ENCODE measurements around the gene ACSS3. TPM values are rescaled to one million over a fixed set of nuclear protein-coding genes. Genes with fewer than 3 reads are reported as not detected.

The ACSS3 gene
- total RNA-seq, 1 donor: 26.8 TPM

GRCh38 chr12:81212996-81213696 lies 135.3 kb downstream of the ACSS3 start:
- peak; percentile 71 for DNase-seq (ENCODE audit: low read depth)
- TF ChIP-seq, protein P1, sequence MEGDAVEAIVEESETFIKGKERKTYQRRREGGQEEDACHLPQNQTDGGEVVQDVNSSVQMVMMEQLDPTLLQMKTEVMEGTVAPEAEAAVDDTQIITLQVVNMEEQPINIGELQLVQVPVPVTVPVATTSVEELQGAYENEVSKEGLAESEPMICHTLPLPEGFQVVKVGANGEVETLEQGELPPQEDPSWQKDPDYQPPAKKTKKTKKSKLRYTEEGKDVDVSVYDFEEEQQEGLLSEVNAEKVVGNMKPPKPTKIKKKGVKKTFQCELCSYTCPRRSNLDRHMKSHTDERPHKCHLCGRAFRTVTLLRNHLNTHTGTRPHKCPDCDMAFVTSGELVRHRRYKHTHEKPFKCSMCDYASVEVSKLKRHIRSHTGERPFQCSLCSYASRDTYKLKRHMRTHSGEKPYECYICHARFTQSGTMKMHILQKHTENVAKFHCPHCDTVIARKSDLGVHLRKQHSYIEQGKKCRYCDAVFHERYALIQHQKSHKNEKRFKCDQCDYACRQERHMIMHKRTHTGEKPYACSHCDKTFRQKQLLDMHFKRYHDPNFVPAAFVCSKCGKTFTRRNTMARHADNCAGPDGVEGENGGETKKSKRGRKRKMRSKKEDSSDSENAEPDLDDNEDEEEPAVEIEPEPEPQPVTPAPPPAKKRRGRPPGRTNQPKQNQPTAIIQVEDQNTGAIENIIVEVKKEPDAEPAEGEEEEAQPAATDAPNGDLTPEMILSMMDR (IDR thresholded peaks at IDR 0.05; ENCODE audit: insufficient read depth, low read depth, low read length): no peak
- no peak overlapping the region for H3K4me3 ChIP-seq (ENCODE audit: low read depth, low read length)

GRCh38 chr12:81216739-81217138 lies 138.9 kb downstream of the ACSS3 start:
- TF ChIP-seq, protein P1 (IDR thresholded peaks at IDR 0.05; ENCODE audit: insufficient read depth, low read depth, low read length): no peak
- no peak for DNase-seq (ENCODE audit: low read depth)
- H3K4me3 ChIP-seq (ENCODE audit: low read depth, low read length): no peak overlapping the region

DNA sequence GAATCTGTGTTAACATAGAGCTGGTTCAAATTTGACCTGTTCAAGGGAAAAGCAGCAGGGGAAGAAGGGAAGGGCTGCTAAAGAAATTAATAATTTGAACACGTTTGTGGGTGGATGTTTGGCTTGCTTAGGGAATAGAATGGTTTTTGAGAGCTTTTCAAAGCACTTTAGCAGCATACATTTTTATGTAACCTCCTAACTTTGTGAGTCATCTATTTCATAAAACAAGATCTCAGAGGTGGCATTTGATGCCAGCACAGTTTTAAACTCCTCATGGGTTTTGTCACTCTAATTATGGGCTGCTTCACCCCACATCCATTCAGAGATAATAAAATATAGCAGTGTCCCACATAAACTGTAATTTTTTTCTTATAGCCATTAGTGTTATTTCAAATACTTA lies 143.8 kb downstream of the ACSS3 start:
- DNase-seq (ENCODE audit: low read depth): no peak
- TF ChIP-seq, protein P1 (IDR thresholded peaks at IDR 0.05; ENCODE audit: insufficient read depth, low read depth, low read length): no peak
- H3K4me3 ChIP-seq (ENCODE audit: low read depth, low read length): no peak overlapping the region

DNA sequence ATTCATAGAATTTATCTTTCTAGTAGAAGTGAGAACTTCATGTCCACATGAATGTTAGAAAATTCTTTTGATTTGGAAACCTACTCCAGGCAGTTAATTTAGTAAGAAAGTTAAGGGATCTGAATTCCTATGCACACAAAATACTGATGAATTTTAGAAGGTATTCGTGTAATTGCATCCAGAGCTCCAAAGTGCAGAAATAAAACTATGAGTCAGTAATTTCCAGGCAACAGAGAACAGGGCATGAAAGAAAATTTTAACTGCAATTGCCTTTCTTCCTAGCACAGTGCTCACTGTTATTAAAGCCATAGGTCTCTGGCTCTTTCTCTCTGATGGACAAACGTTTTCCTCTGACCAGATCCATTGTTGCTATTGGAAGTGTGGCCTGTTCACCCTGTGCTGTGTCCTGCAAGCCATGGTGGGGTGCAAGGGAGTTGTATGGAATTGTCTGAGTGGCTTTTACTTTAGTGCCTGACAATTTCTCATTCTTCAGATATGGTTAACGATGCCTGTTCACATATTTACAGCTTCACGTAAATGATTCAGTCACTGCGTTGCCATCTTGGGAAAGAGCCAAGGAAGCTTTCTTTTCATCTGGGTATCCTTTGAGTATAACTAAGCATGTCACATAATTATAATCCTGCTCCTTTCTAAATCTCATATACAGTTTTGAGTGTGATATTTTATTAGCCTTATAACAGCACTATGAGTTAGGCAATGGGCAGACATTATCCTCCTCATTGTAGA lies 145.1 kb downstream of the ACSS3 start:
- no peak for DNase-seq (ENCODE audit: low read depth)
- TF ChIP-seq, protein P1 (IDR thresholded peaks at IDR 0.05; ENCODE audit: insufficient read depth, low read depth, low read length): no peak
- no peak overlapping the region for H3K4me3 ChIP-seq (ENCODE audit: low read depth, low read length)

GRCh38 chr12:81224626-81225025 lies 146.7 kb downstream of the ACSS3 start:
- DNase-seq (ENCODE audit: low read depth): no peak
- TF ChIP-seq, protein P1 (IDR thresholded peaks at IDR 0.05; ENCODE audit: insufficient read depth, low read depth, low read length): no peak
- no peak overlapping the region for H3K4me3 ChIP-seq (ENCODE audit: low read depth, low read length)

- H3K4me3 ChIP-seq (ENCODE audit: low read depth, low read length): no peak overlapping the region
- no peak for DNase-seq (ENCODE audit: low read depth)
- TF ChIP-seq, protein P1 (IDR thresholded peaks at IDR 0.05; ENCODE audit: insufficient read depth, low read depth, low read length): no peak
Measured at GRCh38 chr12:81229759-81230158, 151.9 kb downstream of the ACSS3 start.

Data from fibroblast of villous mesenchyme (primary cell).